Psoas muscle (tissue), 8 donors: ENCODE results near the gene VIP. TPM values are rescaled to one million over a fixed set of nuclear protein-coding genes. Genes with fewer than 3 reads are reported as not detected.
A peak's percentile ranks its signal among the peaks of the same experiment; 100 is the strongest.
"Not testable (repeated sequence)": the region's sequence is repeated elsewhere in the genome, so short reads cannot be mapped to it uniquely, and the experiment has no call there.

Experiments used
- ATAC-seq, 4 donors: fragments of 200-7000 bp; cut with Tn5 transposase; one replicate each; pipeline ENCODE4 v1.9.1; 2020; ENCODE audit warnings: moderate library complexity in 3 of 4, mild to moderate bottlenecking in 2 of 4
- DNase-seq, 2 donors: peaks; one replicate each; pipeline ENCODE4 v3.0.0-alpha.2; 2020
- H3K27ac ChIP-seq: fragments of 200-600 bp; one replicate; pipeline ENCODE4 v1.8.0; 2022
- H3K27me3 ChIP-seq, 3 donors: fragments of 200-600 bp in 1 of 3; one replicate each; pipeline versions ENCODE4 v1.6.1 to v1.8.0; 2013 to 2022; ENCODE audit warnings: low read length in 2 of 3, mild to moderate bottlenecking in 2 of 3, moderate library complexity in 1 of 3; ENCODE audit not compliant: insufficient read depth in 3 of 3
- H3K36me3 ChIP-seq, 2 donors: fragments of 200-600 bp in 1 of 2; one replicate each; pipeline versions ENCODE4 v1.6.1 to v1.8.0; 2013 to 2022; ENCODE audit warnings: low read depth in 1 of 2, mild to moderate bottlenecking in 1 of 2, moderate library complexity in 1 of 2; ENCODE audit not compliant: insufficient read depth in 1 of 2
- H3K4me1 ChIP-seq: fragments of 200-600 bp; one replicate; pipeline ENCODE4 v1.8.0; 2022
- H3K4me3 ChIP-seq: fragments of 200-600 bp; one replicate; pipeline ENCODE4 v1.8.0; 2022; ENCODE audit warnings: mild to moderate bottlenecking
- H3K9me3 ChIP-seq: fragments of 200-600 bp; one replicate; pipeline ENCODE4 v1.8.0; 2022
- CTCF ChIP-seq: fragments of 200-600 bp; IDR thresholded peaks from one replicate; pipeline ENCODE4 v1.8.0; 2022; ENCODE audit warnings: antibody characterized with exemption
- WGBS, 3 donors: extraction: QIAGEN DNeasy Blood & Tissue Kit; methylation state at CpG; one replicate each; pipeline versions ENCODE4 v1.1.6 to v1.1.7; 2013; 5-methylcytosine and 5-hydroxymethylcytosine counted together
- intact Hi-C, 2 donors: fragments of 100-400 bp; cut with DNase I; formaldehyde crosslinking; loops; one replicate each; pipeline versions ENCODE4 v1.11.0 to v1.14.2; 2022
- long read RNA-seq, 2 donors: library from polyadenylated mRNA; unstranded; transcript quantifications; one replicate each; pipeline ENCODE4 v2.0.0, GENCODE V29; 2021
- polyA plus RNA-seq, 3 donors: library from polyadenylated mRNA; stranded (reverse); fragments of 200-250 nt; gene quantifications; one replicate each; pipeline ENCODE4 v1.2.3, GENCODE V29; 2013
- total RNA-seq, 4 donors: library from RNA; stranded (reverse); fragmentation: NEBNext Ultra II Directional in 2 of 4; extraction: Animal tissue kit (Norgen Biotek cat#: 25700) in 2 of 4; gene quantifications; one replicate each; pipeline versions ENCODE4 v1.2.1 to v1.2.4, GENCODE V29; 2021 to 2023
- donor health status: healthy with polysubstance abuse.
- donor health status: DM: no; HTN: no; CAD: no; lungs with moderate emphysema.
- donor health status: Bipolar disorder and iron deficiency.
- donor health status: healthy.
- donor health status: DM: yes; HTN: yes; CAD: no.
- donor health status: DM: no; HTN: no; CAD: no.
- donor health status: DM: no; HTN: no; CAD: no.
- donor health status: DM: yes; HTN: yes; CAD: no.

VIP gene
- total RNA-seq, result under 1 TPM in 1 of 4 donors, not detected in 3; 0.24 TPM
- under 1 TPM; 0.21 to 0.30 (median 0.30) TPM for polyA plus RNA-seq
- long read RNA-seq, donor 1, result 0 reads
- long read RNA-seq, donor 2, result 0 reads

- WGBS, 3 donors, result 11 to 13% (median 12%) methylated on average over 5 of the region's 5 CpGs
- no peak for TF ChIP-seq CTCF
- Histone ChIP-seq H3K4me1 (no peaks in the 10 kb centered on the region), H3K27me3 (no peaks in the 10 kb centered on the region), H3K27ac (no peak within 1 kb of the TSS), H3K36me3 (no peaks in the 10 kb centered on the region), H3K4me3 (no peak within 1 kb of the TSS), H3K9me3 (no peaks in the 10 kb centered on the region)
- no peak for DNase-seq
- intact Hi-C loops, result no loop called here
- no peak for ATAC-seq
These were observed at the start of gene VIP for GRCh38 chr6:152750694-152751093. TSS of gene VIP (plus strand) at chr6:152750797. CDS start at chr6:152752178, 1,381 bp downstream.

- Histone ChIP-seq H3K27me3 (no peaks in the 10 kb centered on the region), H3K4me3 (peak overlapping the region; percentile 44), H3K9me3 (no peaks in the 10 kb centered on the region), H3K4me1 (no peaks in the 10 kb centered on the region), H3K27ac (no peak overlapping the region), H3K36me3 (no peaks in the 10 kb centered on the region)
- intact Hi-C loops, result no loop called here
- DNase-seq, result no peak
- 23 to 33% (median 30%) methylated on average over 7 of the region's 7 CpGs for WGBS, 3 donors
- ATAC-seq, result no peak
- TF ChIP-seq CTCF, result no peak
These were observed 49.3 kb upstream of the VIP start for GRCh38 chr6:152701081-152701862.

- Histone ChIP-seq H3K4me3 (peak overlapping the region; percentile 44), H3K27me3 (no peaks in the 10 kb centered on the region), H3K4me1 (no peaks in the 10 kb centered on the region), H3K27ac (no peak overlapping the region), H3K36me3 (no peaks in the 10 kb centered on the region), H3K9me3 (peaks cover under 1% of the 10 kb centered on the region)
- DNase-seq (no peak), ATAC-seq (no peak)
- intact Hi-C loops, result no loop called here
- no peak for TF ChIP-seq CTCF
- 51 to 69% (median 67%) methylated on average over 4 of the region's 4 CpGs for WGBS, 3 donors
These were observed 48.7 kb upstream of the VIP start for GRCh38 chr6:152701863-152702401.

GRCh38 chr6:152703750-152704149, 46.8 kb upstream of the VIP start:
- H3K4me1 ChIP-seq, H3K27ac ChIP-seq, H3K9me3 ChIP-seq, H3K36me3 ChIP-seq, intact Hi-C loops, ATAC-seq, H3K27me3 ChIP-seq, DNase-seq, H3K4me3 ChIP-seq: not testable (repeated sequence)

GRCh38 chr6:152705327-152705726, 45.3 kb upstream of the VIP start:
- intact Hi-C loops, result no loop called here
- DNase-seq (no peak), ATAC-seq (no peak)
- TF ChIP-seq CTCF, result no peak
- Histone ChIP-seq H3K27ac (no peak overlapping the region), H3K9me3 (peaks cover 8% of the 10 kb centered on the region), H3K4me1 (no peaks in the 10 kb centered on the region), H3K36me3 (no peaks in the 10 kb centered on the region), H3K27me3 (no peaks in the 10 kb centered on the region), H3K4me3 (no peak overlapping the region)
- 70 to 79% (median 78%) methylated on average over 2 of the region's 2 CpGs for WGBS, 3 donors
